Hepatocyte (in vitro differentiated cells): ENCODE measurements around the gene DNAH9. TPM values are rescaled to one million over a fixed set of nuclear protein-coding genes. Genes with fewer than 3 reads are reported as not detected.

Source experiments
- DNase-seq: peaks from one replicate; pipeline ENCODE4 v3.0.0-alpha.2; 2016; ENCODE audit warnings: low spot score
- H2AFZ ChIP-seq: fragments of 200-600 bp; sonication (generic); 2 replicates; pipeline ENCODE4 v1.6.0; 2016; ENCODE audit warnings: antibody characterized with exemption, mild to moderate bottlenecking
- H3K27ac ChIP-seq: fragments of 200-600 bp; sonication (generic); 2 replicates; pipeline ENCODE4 v1.5.1; 2016; ENCODE audit warnings: mild to moderate bottlenecking
- H3K27me3 ChIP-seq: fragments of 200-600 bp; sonication (generic); 2 replicates; pipeline ENCODE4 v1.6.1; 2016
- H3K36me3 ChIP-seq: fragments of 200-600 bp; sonication (generic); replicated peaks from 2 replicates; pipeline ENCODE4 v1.5.1; 2016; ENCODE audit warnings: low read depth; ENCODE audit not compliant: insufficient read depth
- H3K4me1 ChIP-seq: fragments of 200-600 bp; sonication (generic); 2 replicates; pipeline ENCODE4 v1.5.1; 2016; ENCODE audit warnings: mild to moderate bottlenecking, moderate library complexity; ENCODE audit not compliant: insufficient read depth
- H3K4me2 ChIP-seq: fragments of 200-600 bp; sonication (generic); 2 replicates; pipeline ENCODE4 v1.6.0; 2016
- H3K4me3 ChIP-seq: fragments of 200-600 bp; sonication (generic); 2 replicates; pipeline ENCODE4 v1.5.1; 2016; ENCODE audit warnings: mild to moderate bottlenecking
- H3K79me2 ChIP-seq: fragments of 200-600 bp; sonication (generic); 2 replicates; pipeline ENCODE4 v1.6.0; 2017; ENCODE audit warnings: mild to moderate bottlenecking
- H3K9me2 ChIP-seq: fragments of 200-600 bp; sonication (generic); replicated peaks from 2 replicates; pipeline ENCODE4 v1.6.0; 2017; ENCODE audit warnings: mild to moderate bottlenecking; ENCODE audit not compliant: insufficient read depth
- H3K9me3 ChIP-seq: fragments of 200-600 bp; sonication (generic); 2 replicates; pipeline ENCODE4 v1.5.1; 2016; ENCODE audit warnings: low read depth, mild to moderate bottlenecking
- H4K20me1 ChIP-seq: fragments of 200-600 bp; sonication (generic); 2 replicates; pipeline ENCODE4 v1.6.0; 2016; ENCODE audit warnings: mild to moderate bottlenecking; ENCODE audit not compliant: insufficient read depth, poor library complexity, severe bottlenecking
- CTCF ChIP-seq: fragments of 200-600 bp; sonication (generic); IDR thresholded peaks from 2 replicates; pipeline ENCODE4 v1.5.1; 2016; ENCODE audit warnings: antibody characterized with exemption, mild to moderate bottlenecking; ENCODE audit not compliant: poor library complexity
- EZH2 ChIP-seq: fragments of 200-600 bp; sonication (generic); IDR thresholded peaks from 2 replicates; pipeline ENCODE4 v1.6.1; 2016; ENCODE audit warnings: antibody characterized with exemption, mild to moderate bottlenecking, borderline replicate concordance
- EZH2phosphoT487 ChIP-seq: fragments of 200-600 bp; sonication (generic); IDR thresholded peaks from one replicate; pipeline ENCODE4 v1.6.1; 2018; ENCODE audit warnings: antibody characterized with exemption, mild to moderate bottlenecking, low read depth, moderate library complexity; ENCODE audit not compliant: unreplicated experiment, severe bottlenecking
- WGBS: methylation state at CpG from one replicate; pipeline ENCODE4 v1.1.6; 2016; ENCODE audit warnings: low lambda C conversion rate; ENCODE audit errors: missing lambda C conversion rate; 5-methylcytosine and 5-hydroxymethylcytosine counted together
- polyA plus RNA-seq: library from polyadenylated mRNA; unstranded; fragments of >200 nt; fragmentation: Nextera tagmentation; extraction: Ambion mirVana; gene quantifications from 2 replicates; pipeline ENCODE4 v1.2.1, GENCODE V29; 2016
- total RNA-seq: library from RNA; depleted of rRNA; stranded (reverse); fragments of >200 nt; gene quantifications from 2 replicates; pipeline ENCODE4 v1.2.3, GENCODE V29; 2014

DNAH9 gene
- total and polyA plus RNA-seq, 2 experiments from 2014 or later = 1.2 to 2.7 TPM

GRCh38 chr17:11747441-11747840 is 149.2 kb downstream of the DNAH9 start:
- Histone ChIP-seq H3K4me1 (no peaks in the 10 kb centered on the region), H3K4me2 (no peak overlapping the region), H2AFZ (no peak overlapping the region), H3K9me2 (no peaks in the 10 kb centered on the region), H3K9me3 (no peaks in the 10 kb centered on the region), H3K79me2 (no peaks in the 10 kb centered on the region), H3K36me3 (no peaks in the 10 kb centered on the region), H4K20me1 (no peaks in the 10 kb centered on the region), H3K27ac (no peak overlapping the region), H3K4me3 (no peak overlapping the region), H3K27me3 (no peaks in the 10 kb centered on the region)
- no peak for DNase-seq
- WGBS = 94% methylated on average over 7 of the region's 7 CpGs
- TF ChIP-seq CTCF = no peak
- TF ChIP-seq EZH2phosphoT487 = no peak
- TF ChIP-seq EZH2 = no peak

- H3K4me3 ChIP-seq = no peak overlapping the region
- no peak for TF ChIP-seq EZH2phosphoT487
- no peak for TF ChIP-seq CTCF
- no peak for TF ChIP-seq EZH2
- H3K4me2 ChIP-seq = no peak overlapping the region
- no peak for DNase-seq
- H4K20me1 ChIP-seq = no peaks in the 10 kb centered on the region
- H3K9me2 ChIP-seq = no peaks in the 10 kb centered on the region
- H3K36me3 ChIP-seq = no peaks in the 10 kb centered on the region
- H3K79me2 ChIP-seq = no peaks in the 10 kb centered on the region
- H3K27ac ChIP-seq = no peak overlapping the region
- no peak overlapping the region for H2AFZ ChIP-seq
- no peaks in the 10 kb centered on the region for H3K4me1 ChIP-seq
- no peaks in the 10 kb centered on the region for H3K9me3 ChIP-seq
- 34% methylated on average over 5 of the region's 5 CpGs for WGBS
- H3K27me3 ChIP-seq = no peaks in the 10 kb centered on the region
Measured at GRCh38 chr17:11757815-11758214, 159.5 kb downstream of the DNAH9 start.

DNA sequence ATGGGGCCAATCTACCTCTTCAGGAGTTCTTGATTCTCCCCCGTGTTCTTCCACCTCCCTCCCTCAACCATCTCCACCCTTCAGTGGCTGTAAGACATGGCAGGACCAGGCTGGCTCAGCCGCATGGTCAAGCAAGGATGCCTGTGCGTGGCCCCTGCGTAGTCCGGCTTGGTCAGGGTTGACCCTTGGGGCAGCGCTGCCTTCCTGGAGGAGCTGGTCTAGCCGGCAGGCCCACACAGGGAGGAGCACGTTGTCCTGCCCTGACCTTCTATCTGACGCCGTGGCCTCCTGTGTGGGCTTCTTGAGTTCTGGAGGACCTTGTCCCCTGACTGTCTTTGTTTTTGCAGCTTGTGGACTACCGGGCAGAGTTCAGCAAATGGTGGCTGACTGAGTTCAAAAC is 169.8 kb downstream of the DNAH9 start:
- H3K4me1 ChIP-seq = no peaks in the 10 kb centered on the region
- no peak overlapping the region for H2AFZ ChIP-seq
- H3K4me2 ChIP-seq = no peak overlapping the region
- no peak for DNase-seq
- no peaks in the 10 kb centered on the region for H4K20me1 ChIP-seq
- H3K36me3 ChIP-seq = no peaks in the 10 kb centered on the region
- no peaks in the 10 kb centered on the region for H3K9me2 ChIP-seq
- H3K27ac ChIP-seq = no peak overlapping the region
- H3K27me3 ChIP-seq = no peaks in the 10 kb centered on the region
- H3K4me3 ChIP-seq = no peak overlapping the region
- TF ChIP-seq CTCF (no peak), EZH2 (no peak), EZH2phosphoT487 (no peak)
- 93% methylated on average over 11 of the region's 11 CpGs for WGBS
- no peaks in the 10 kb centered on the region for H3K9me3 ChIP-seq
- H3K79me2 ChIP-seq = no peaks in the 10 kb centered on the region

DNA sequence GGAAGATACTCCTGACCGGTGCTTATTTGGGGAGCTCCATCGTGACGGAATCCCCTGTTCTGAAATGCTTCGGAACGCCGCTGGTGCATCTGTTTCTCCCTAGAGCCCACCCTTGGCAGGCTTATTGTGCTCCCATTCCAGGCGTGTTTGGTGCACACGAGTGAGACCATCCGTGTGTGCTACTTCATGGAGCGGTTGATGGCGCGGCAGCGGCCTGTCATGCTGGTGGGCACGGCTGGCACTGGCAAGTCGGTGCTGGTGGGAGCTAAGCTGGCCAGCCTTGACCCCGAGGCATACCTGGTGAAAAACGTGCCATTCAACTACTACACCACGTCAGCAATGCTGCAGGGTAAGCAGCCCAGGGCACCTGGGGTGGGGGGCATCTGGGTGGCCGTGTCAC is 170.7 kb downstream of the DNAH9 start:
- Histone ChIP-seq H3K36me3 (no peaks in the 10 kb centered on the region), H4K20me1 (no peaks in the 10 kb centered on the region), H3K27ac (no peak overlapping the region), H2AFZ (no peak overlapping the region), H3K27me3 (no peaks in the 10 kb centered on the region), H3K9me3 (no peaks in the 10 kb centered on the region), H3K4me3 (no peak overlapping the region), H3K4me1 (no peaks in the 10 kb centered on the region), H3K4me2 (no peak overlapping the region), H3K9me2 (no peaks in the 10 kb centered on the region), H3K79me2 (no peaks in the 10 kb centered on the region)
- TF ChIP-seq EZH2phosphoT487 (no peak), CTCF (no peak), EZH2 (no peak)
- 97% methylated on average over 19 of the region's 19 CpGs for WGBS
- DNase-seq = no peak
